ENCODE measurements around the gene MICU1. TPM values are rescaled to one million over a fixed set of nuclear protein-coding genes. Genes with fewer than 3 reads are reported as not detected.

MICU1 gene
- polyA plus RNA-seq, 1 donor (not counting 4 experiments of a cell fraction or from before 2014, with no cell fraction given): 19.4 TPM

GRCh38 chr10:72659694-72660093 is 33.8 kb upstream of the MICU1 start:
- DNase-seq (ENCODE audit: low read depth, low spot score): no peak

GRCh38 chr10:72658696-72659400 is 33.0 kb upstream of the MICU1 start:
- no peaks in the 10 kb centered on the region for H3K27me3 ChIP-seq (ENCODE audit: control insufficient read depth, extremely low read depth, insufficient read depth, low read length)
- DNase-seq (ENCODE audit: low read depth, low spot score) (no peak), FAIRE-seq (no peak)
- H4K20me1 ChIP-seq (ENCODE audit: control insufficient read depth, extremely low read depth, insufficient read depth, low read length): no peaks in the 10 kb centered on the region
- H3K4me1 ChIP-seq (ENCODE audit: control insufficient read depth, extremely low read depth, insufficient read depth, low read length): no peaks in the 10 kb centered on the region
- dilution Hi-C loops (cut with MboI; ENCODE audit: extremely low pct_ligation_motif_present, low sequenced_read_pairs): no loop called here
- no peak for TF ChIP-seq CTCF (optimal IDR thresholded peaks at IDR 0.05 in 1 of 3, IDR thresholded peaks at IDR 0.05 in 1 of 3, conservative IDR thresholded peaks at IDR 0.05 in 1 of 3; ENCODE audit: extremely low read depth in 1 of 3, insufficient read depth in 2 of 3, low read length in 3 of 3)
- no peak for TF ChIP-seq EZH2 (IDR thresholded peaks at IDR 0.05; ENCODE audit: low read length)
- H3K36me3 ChIP-seq (ENCODE audit: control insufficient read depth in 2 of 2, extremely low read depth in 1 of 2, insufficient read depth in 2 of 2, low read length in 2 of 2): no peaks in the 10 kb centered on the region
- H3K4me3 ChIP-seq (ENCODE audit: control insufficient read depth in 2 of 3, extremely low read depth in 1 of 3, insufficient read depth in 2 of 3, low read depth in 1 of 3, low read length in 3 of 3): no peak overlapping the region
- H3K79me2 ChIP-seq (ENCODE audit: control insufficient read depth, insufficient read depth, low read length): no peaks in the 10 kb centered on the region
- H3K9me3 ChIP-seq (ENCODE audit: control insufficient read depth, low read depth, low read length): no peaks in the 10 kb centered on the region
- no peak overlapping the region for H3K27ac ChIP-seq (ENCODE audit: control insufficient read depth, insufficient read depth, low read length)
- H3K9me1 ChIP-seq (ENCODE audit: control insufficient read depth, extremely low read depth, insufficient read depth, low read length): no peaks in the 10 kb centered on the region
- no peak overlapping the region for H2AFZ ChIP-seq (ENCODE audit: control insufficient read depth, low read length)
- H3K4me2 ChIP-seq (ENCODE audit: control insufficient read depth, extremely low read depth, insufficient read depth, low read depth, low read length): no peak overlapping the region
- H3K9ac ChIP-seq (ENCODE audit: control insufficient read depth, extremely low read depth, insufficient read depth, low read length): no peak overlapping the region

More at GRCh38 chr10:72659694-72660093, 33.8 kb upstream of the MICU1 start:
- no peaks in the 10 kb centered on the region for H3K27me3 ChIP-seq (ENCODE audit: control insufficient read depth, extremely low read depth, insufficient read depth, low read length)
- no peak overlapping the region for H3K4me2 ChIP-seq (ENCODE audit: control insufficient read depth, extremely low read depth, insufficient read depth, low read depth, low read length)
- no peaks in the 10 kb centered on the region for H4K20me1 ChIP-seq (ENCODE audit: control insufficient read depth, extremely low read depth, insufficient read depth, low read length)
- H3K4me1 ChIP-seq (ENCODE audit: control insufficient read depth, extremely low read depth, insufficient read depth, low read length): no peaks in the 10 kb centered on the region
- no peak overlapping the region for H3K4me3 ChIP-seq (ENCODE audit: control insufficient read depth in 2 of 3, extremely low read depth in 1 of 3, insufficient read depth in 2 of 3, low read depth in 1 of 3, low read length in 3 of 3)
- no peak overlapping the region for H3K9ac ChIP-seq (ENCODE audit: control insufficient read depth, extremely low read depth, insufficient read depth, low read length)
- dilution Hi-C loops (cut with MboI; ENCODE audit: extremely low pct_ligation_motif_present, low sequenced_read_pairs): no loop called here
- H3K9me3 ChIP-seq (ENCODE audit: control insufficient read depth, low read depth, low read length): no peaks in the 10 kb centered on the region
- no peak for FAIRE-seq
- no peaks in the 10 kb centered on the region for H3K9me1 ChIP-seq (ENCODE audit: control insufficient read depth, extremely low read depth, insufficient read depth, low read length)
- H3K36me3 ChIP-seq (ENCODE audit: control insufficient read depth in 2 of 2, extremely low read depth in 1 of 2, insufficient read depth in 2 of 2, low read length in 2 of 2): no peaks in the 10 kb centered on the region
- H3K27ac ChIP-seq (ENCODE audit: control insufficient read depth, insufficient read depth, low read length): no peak overlapping the region
- TF ChIP-seq EZH2 (IDR thresholded peaks at IDR 0.05; ENCODE audit: low read length): no peak
- no peak for TF ChIP-seq CTCF (optimal IDR thresholded peaks at IDR 0.05 in 1 of 3, IDR thresholded peaks at IDR 0.05 in 1 of 3, conservative IDR thresholded peaks at IDR 0.05 in 1 of 3; ENCODE audit: extremely low read depth in 1 of 3, insufficient read depth in 2 of 3, low read length in 3 of 3)
- H2AFZ ChIP-seq (ENCODE audit: control insufficient read depth, low read length): no peak overlapping the region
- H3K79me2 ChIP-seq (ENCODE audit: control insufficient read depth, insufficient read depth, low read length): no peaks in the 10 kb centered on the region

Measured in keratinocyte (primary cell).